WTC11 (cell line): Measurements from ENCODE around the gene CACNA1E. TPM values are rescaled to one million over a fixed set of nuclear protein-coding genes. Genes with fewer than 3 reads are reported as not detected.

Experiments used
- ATAC-seq: fragments of 200-7000 bp; cut with Tn5 transposase; 2 replicates; pipeline ENCODE4 v1.10.0; 2021; ENCODE audit warnings: mild to moderate bottlenecking, moderate library complexity
- CTCF ChIA-PET: fragments of 300-600 bp; sonication (Branson Sonifier 250); formaldehyde crosslinking; loops from one replicate; lab custom pipeline; 2021; ENCODE audit warnings: antibody characterized with exemption; lab: Charles Lee
- POLR2A ChIA-PET: fragments of 350-600 bp; sonication (Branson Sonifier 250); formaldehyde crosslinking; loops from one replicate; lab custom pipeline; 2021; ENCODE audit warnings: antibody characterized with exemption; lab: Charles Lee
- DNase-seq: peaks from one replicate; pipeline ENCODE4 v3.0.0; 2021; ENCODE audit warnings: low spot score
- H3K27ac Mint-ChIP-seq: 2 replicates; pipeline ENCODE4 v1.8.0; 2021; ENCODE audit warnings: mixed read lengths
- H3K27me3 Mint-ChIP-seq: 2 replicates; pipeline ENCODE4 v1.8.0; 2021; ENCODE audit warnings: low read depth, mild to moderate bottlenecking, moderate library complexity, mixed read lengths
- H3K36me3 Mint-ChIP-seq: 2 replicates; pipeline ENCODE4 v1.8.0; 2021; ENCODE audit warnings: mixed read lengths
- H3K4me1 Mint-ChIP-seq: 2 replicates; pipeline ENCODE4 v1.8.0; 2022; ENCODE audit warnings: mixed read lengths
- H3K4me3 Mint-ChIP-seq: 2 replicates; pipeline ENCODE4 v1.8.0; 2021; ENCODE audit warnings: mild to moderate bottlenecking, moderate library complexity, mixed read lengths
- H3K9me3 Mint-ChIP-seq: 2 replicates; pipeline ENCODE4 v1.8.0; 2021; ENCODE audit warnings: mixed read lengths
- ATF6 ChIP-seq: sonication (generic); formaldehyde crosslinking; IDR thresholded peaks from 2 replicates; pipeline ENCODE4 v1.8.1; 2023; ENCODE audit warnings: mild to moderate bottlenecking, missing genetic modification reagents
- ELF4 ChIP-seq: sonication (generic); formaldehyde crosslinking; IDR thresholded peaks from 2 replicates; pipeline ENCODE4 v1.8.1; 2022; ENCODE audit warnings: low read depth, mild to moderate bottlenecking, moderate library complexity, missing genetic modification reagents
- FOXJ3 ChIP-seq: sonication (generic); formaldehyde crosslinking; IDR thresholded peaks from 2 replicates; pipeline ENCODE4 v1.9.0; 2021; ENCODE audit warnings: missing genetic modification reagents, mild to moderate bottlenecking, borderline replicate concordance
- GABPB1 ChIP-seq: sonication (generic); formaldehyde crosslinking; IDR thresholded peaks from 2 replicates; pipeline ENCODE4 v1.8.1; 2023; ENCODE audit warnings: mild to moderate bottlenecking, missing genetic modification reagents
- GTF2I ChIP-seq: fragments of 250-450 bp; sonication (Bioruptor Pico); conservative IDR thresholded peaks from 2 replicates; pipeline ENCODE4 v1.4.0; 2021; ENCODE audit warnings: mild to moderate bottlenecking
- IRF1 ChIP-seq: sonication (generic); formaldehyde crosslinking; IDR thresholded peaks from 2 replicates; pipeline ENCODE4 v1.8.0; 2023; ENCODE audit warnings: missing genetic modification reagents
- JUN ChIP-seq: sonication (generic); formaldehyde crosslinking; IDR thresholded peaks from 2 replicates; pipeline ENCODE4 v1.8.0; 2023; ENCODE audit warnings: mild to moderate bottlenecking, missing genetic modification reagents
- KAT7 ChIP-seq: sonication (generic); formaldehyde crosslinking; IDR thresholded peaks from 2 replicates; pipeline ENCODE4 v1.8.1; 2023; ENCODE audit warnings: missing genetic modification reagents, mild to moderate bottlenecking, borderline replicate concordance
- NFATC4 ChIP-seq: fragments of 250-450 bp; sonication (Bioruptor Pico); IDR thresholded peaks from 2 replicates; pipeline ENCODE4 v1.9.0; 2021; ENCODE audit warnings: mild to moderate bottlenecking
- NFE2L1 ChIP-seq: sonication (generic); formaldehyde crosslinking; IDR thresholded peaks from 2 replicates; pipeline ENCODE4 v1.8.1; 2023; ENCODE audit warnings: missing genetic modification reagents
- NR2C2 ChIP-seq: sonication (generic); formaldehyde crosslinking; IDR thresholded peaks from 2 replicates; pipeline ENCODE4 v1.8.0; 2022; ENCODE audit warnings: mild to moderate bottlenecking, missing genetic modification reagents
- TP53 ChIP-seq: sonication (generic); formaldehyde crosslinking; IDR thresholded peaks from 2 replicates; pipeline ENCODE4 v1.8.1; 2023; ENCODE audit warnings: mild to moderate bottlenecking, missing genetic modification reagents
- ZBTB43 ChIP-seq: sonication (generic); formaldehyde crosslinking; IDR thresholded peaks from 2 replicates; pipeline ENCODE4 v1.8.1; 2023; ENCODE audit warnings: mild to moderate bottlenecking, missing genetic modification reagents
- ZNF121 ChIP-seq: sonication (generic); formaldehyde crosslinking; IDR thresholded peaks from 2 replicates; pipeline ENCODE4 v1.8.0; 2023; ENCODE audit warnings: missing genetic modification reagents
- ZNF263 ChIP-seq: sonication (generic); formaldehyde crosslinking; IDR thresholded peaks from 2 replicates; pipeline ENCODE4 v1.8.1; 2022; ENCODE audit warnings: low read depth, mild to moderate bottlenecking, moderate library complexity, missing genetic modification reagents
- ZNF317 ChIP-seq: sonication (generic); formaldehyde crosslinking; IDR thresholded peaks from 2 replicates; pipeline ENCODE4 v1.8.1; 2023; ENCODE audit warnings: low read depth, mild to moderate bottlenecking, moderate library complexity, missing genetic modification reagents, borderline replicate concordance
- ZNF532 ChIP-seq: fragments of 250-450 bp; sonication (Bioruptor Pico); IDR thresholded peaks from 2 replicates; pipeline ENCODE4 v1.9.0; 2021; ENCODE audit warnings: mild to moderate bottlenecking, borderline replicate concordance
- total RNA-seq: library from RNA; stranded (reverse); gene quantifications from 3 replicates; pipeline ENCODE4 v1.2.3, GENCODE V29; 2021

The CACNA1E gene
- total RNA-seq, 1 experiment from 2014 or later = 0.63 TPM

- no peak overlapping the region for H3K4me3 Mint-ChIP-seq
- no peaks in the 10 kb centered on the region for H3K9me3 Mint-ChIP-seq
- POLR2A ChIA-PET = no interaction called here
- no peak for DNase-seq
- no peaks in the 10 kb centered on the region for H3K36me3 Mint-ChIP-seq
- peaks cover 7% of the 10 kb centered on the region; the same call in 1 of the 2 replicates for H3K4me1 Mint-ChIP-seq
- H3K27ac Mint-ChIP-seq = no peak overlapping the region
- CTCF ChIA-PET = interaction anchor here (0.7 to 1.7 kb wide), 2 partner anchors 15 to 21 kb away, joined by 3 read pairs; no protein-coding TSS in a partner anchor
- ATAC-seq = no peak
- H3K27me3 Mint-ChIP-seq = no peaks in the 10 kb centered on the region; the same call in 1 of the 2 replicates
- TF ChIP-seq KAT7 (no peak), ZNF121 (CRISPR knock-in tag) (no peak), ZNF532 (CRISPR knock-in tag) (no peak), ZNF263 (CRISPR knock-in tag) (no peak), JUN (no peak), ZBTB43 (CRISPR knock-in tag) (no peak), NFATC4 (no peak), ELF4 (no peak)
Observed at GRCh38 chr1:181499825-181500224, 16.5 kb downstream of the CACNA1E start.

- H3K4me3 Mint-ChIP-seq = no peak overlapping the region
- TF ChIP-seq IRF1 (CRISPR knock-in tag) = no peak
- TF ChIP-seq, all 79 proteins: peak for 0
- ChIA-PET CTCF (no interaction called here), POLR2A (no interaction called here)
- Mint-ChIP-seq H3K4me1 (peaks cover 7% of the 10 kb centered on the region; the same call in 1 of the 2 replicates), H3K36me3 (no peaks in the 10 kb centered on the region), H3K9me3 (no peaks in the 10 kb centered on the region), H3K27ac (no peak overlapping the region), H3K27me3 (no peaks in the 10 kb centered on the region; the same call in 1 of the 2 replicates)
- no peak for ATAC-seq
- no peak for DNase-seq
Observed at GRCh38 chr1:181500636-181501035, 17.3 kb downstream of the CACNA1E start.

GRCh38 chr1:181501612-181502011 is 18.3 kb downstream of the CACNA1E start:
- H3K4me1 Mint-ChIP-seq = peaks cover 7% of the 10 kb centered on the region; the same call in 1 of the 2 replicates
- H3K27ac Mint-ChIP-seq = no peak overlapping the region
- ChIA-PET POLR2A (no interaction called here), CTCF (no interaction called here)
- no peaks in the 10 kb centered on the region; the same call in 1 of the 2 replicates for H3K27me3 Mint-ChIP-seq
- TF ChIP-seq TP53 (CRISPR knock-in tag) = no peak
- H3K4me3 Mint-ChIP-seq = no peak overlapping the region
- H3K36me3 Mint-ChIP-seq = no peaks in the 10 kb centered on the region
- H3K9me3 Mint-ChIP-seq = no peaks in the 10 kb centered on the region
- DNase-seq (no peak), ATAC-seq (no peak)

- ChIA-PET CTCF (interaction anchor here (1.1 to 2.0 kb wide), 8 partner anchors 10 to 434 kb away, joined by 3 to 13 read pairs (median 4); no protein-coding TSS in a partner anchor), POLR2A (no interaction called here)
- DNase-seq = no peak
- no peak overlapping the region for H3K4me3 Mint-ChIP-seq
- no peaks in the 10 kb centered on the region; the same call in 1 of the 2 replicates for H3K27me3 Mint-ChIP-seq
- H3K36me3 Mint-ChIP-seq = no peaks in the 10 kb centered on the region
- H3K27ac Mint-ChIP-seq = no peak overlapping the region
- ATAC-seq = no peak
- no peaks in the 10 kb centered on the region for H3K9me3 Mint-ChIP-seq
- H3K4me1 Mint-ChIP-seq = peaks cover 7% of the 10 kb centered on the region; the same call in 1 of the 2 replicates
- no peak for TF ChIP-seq ZNF317
- no peak for TF ChIP-seq ATF6 (CRISPR knock-in tag)
- no peak for TF ChIP-seq NR2C2 (CRISPR knock-in tag)
- no peak for TF ChIP-seq FOXJ3 (CRISPR knock-in tag)
- TF ChIP-seq NFE2L1 (CRISPR knock-in tag) = no peak
- no peak for TF ChIP-seq GTF2I (CRISPR knock-in tag)
- no peak for TF ChIP-seq GABPB1
Observed at GRCh38 chr1:181503171-181503810, 20.0 kb downstream of the CACNA1E start.
